NCI-H1048 (cell line): ENCODE data around the gene AGPAT4.
"Not testable (repeated sequence)": the region's sequence is repeated elsewhere in the genome, so short reads cannot be mapped to it uniquely, and the experiment has no call there.

Experiments
- DNase-seq: peaks from one replicate; lab custom pipeline; 2025; lab: John Stamatoyannopoulos, UW

The AGPAT4 gene

DNA sequence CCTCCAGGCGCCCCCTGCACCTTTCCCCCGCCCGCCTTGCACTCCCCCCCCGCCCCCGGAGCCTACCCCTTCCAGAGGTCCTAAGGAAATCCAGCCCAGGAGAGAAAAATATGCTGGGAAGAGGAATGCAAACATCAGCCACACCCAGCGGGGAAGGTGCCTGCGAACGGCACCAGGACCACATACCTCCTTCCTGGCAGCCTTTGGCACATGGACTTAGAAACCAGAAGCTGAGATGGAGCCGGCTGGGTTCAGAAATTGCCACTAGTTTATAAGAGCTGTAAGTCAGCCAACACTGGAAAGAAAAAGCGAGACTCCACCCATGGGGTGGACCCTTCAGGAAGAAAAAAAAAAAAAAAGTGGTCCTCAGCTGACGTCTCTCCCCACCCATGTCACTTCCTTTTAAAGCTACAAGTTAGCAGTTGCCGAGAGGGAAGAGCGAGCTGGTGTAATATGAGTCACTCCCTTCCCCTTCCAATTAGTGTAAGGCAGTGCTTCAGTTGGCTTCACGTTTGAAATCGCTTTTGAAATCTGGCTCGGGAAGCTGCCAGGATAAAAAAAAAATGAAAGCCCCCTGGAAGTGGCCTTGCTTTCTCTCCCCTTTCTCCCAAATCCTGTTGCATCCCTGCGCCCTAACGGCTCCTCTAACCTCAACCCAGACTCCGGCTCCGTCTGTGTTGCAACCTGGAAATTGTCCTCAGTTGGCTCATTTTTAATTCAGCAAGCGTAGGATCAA is at the start of gene AGPAT4:
Gene AGPAT4, minus strand, starts transcription at position 310 of the 736 bp plus-strand sequence. CDS start 41,848 bp downstream, outside the sequence.
- DNase-seq: peak; percentile 71

GRCh38 chr6:161319231-161319630 is 45.4 kb upstream of the AGPAT4 start:
- no peak for DNase-seq

- DNase-seq: peak; percentile 69
Measured at GRCh38 chr6:161318456-161318855, 44.6 kb upstream of the AGPAT4 start.

DNA sequence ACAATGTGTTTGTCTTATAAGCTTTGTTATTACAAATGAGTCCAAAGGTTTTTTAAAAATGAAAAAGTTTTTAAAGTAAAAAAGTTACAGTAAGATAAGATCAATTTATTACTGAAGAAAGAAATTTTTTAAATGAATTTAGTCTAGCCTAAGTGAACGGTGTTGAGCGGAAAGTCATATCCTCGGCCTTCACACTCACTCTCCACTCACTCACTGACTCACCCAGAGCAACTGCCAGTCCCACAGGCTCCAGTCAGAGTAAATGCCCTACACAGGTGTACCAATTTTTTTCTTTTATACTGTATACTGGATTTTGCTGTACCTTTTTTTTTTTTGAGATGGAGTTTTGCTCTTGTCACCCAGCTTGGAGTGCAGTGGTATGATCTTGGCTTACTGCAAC is 42.7 kb upstream of the AGPAT4 start:
- DNase-seq: no peak

GRCh38 chr6:161315246-161315917 is 41.5 kb upstream of the AGPAT4 start:
- not testable (repeated sequence) for DNase-seq

GRCh38 chr6:161314541-161315245 is 40.8 kb upstream of the AGPAT4 start:
- DNase-seq: not testable (repeated sequence)

GRCh38 chr6:161313940-161314509 is 40.2 kb upstream of the AGPAT4 start:
- no peak for DNase-seq

DNA sequence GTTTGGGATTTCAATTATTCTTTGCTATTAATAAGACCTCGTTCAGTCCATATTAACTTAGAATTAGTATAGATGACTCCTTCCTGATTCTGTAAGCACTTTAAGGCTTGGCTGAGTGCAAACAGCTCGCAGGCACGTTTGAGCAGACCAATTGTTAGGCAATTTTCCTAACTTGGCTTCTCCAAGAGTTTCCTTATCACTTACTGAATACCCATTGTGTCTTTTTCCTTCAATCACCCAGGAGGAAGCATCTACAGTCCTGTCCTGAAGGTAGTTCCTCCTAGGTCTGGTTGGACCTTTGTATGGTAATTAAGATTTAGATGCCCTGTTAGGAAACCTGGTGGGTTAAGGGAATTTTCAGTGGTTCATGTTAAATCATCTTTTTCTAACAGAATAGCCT is 39.6 kb upstream of the AGPAT4 start:
- not testable (repeated sequence) for DNase-seq

GRCh38 chr6:161309774-161310173 is 35.9 kb upstream of the AGPAT4 start:
- DNase-seq: not testable (repeated sequence)

DNA sequence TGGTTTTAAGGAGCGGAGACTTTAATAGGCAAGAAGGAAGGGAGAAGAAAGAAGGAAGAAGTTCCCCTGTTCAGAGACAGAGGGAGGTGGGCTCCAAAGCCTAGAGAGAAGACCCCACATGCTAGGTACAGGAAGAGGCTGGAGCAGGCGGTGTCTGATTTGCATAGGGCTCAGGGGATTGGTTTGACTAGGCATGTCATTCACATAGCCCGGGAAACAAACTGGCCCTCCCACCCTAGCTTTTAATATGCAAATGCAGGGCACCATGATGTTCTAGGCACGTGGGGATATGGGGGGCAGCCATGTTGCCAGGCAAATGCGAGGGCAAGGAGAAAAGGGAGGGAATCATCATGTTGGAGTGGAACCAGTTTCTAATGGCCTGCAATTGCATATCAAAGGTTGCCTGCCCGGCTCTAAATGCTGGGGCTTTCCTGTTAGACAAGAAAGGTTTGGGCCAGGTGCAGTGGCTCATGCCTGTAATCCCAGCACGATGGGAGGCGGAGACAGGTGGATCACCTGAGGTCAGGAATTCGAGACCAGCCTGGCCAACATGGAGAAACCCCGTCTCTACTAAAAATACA is 34.3 kb upstream of the AGPAT4 start:
- no peak for DNase-seq

GRCh38 chr6:161305860-161306259 is 32.0 kb upstream of the AGPAT4 start:
- DNase-seq: no peak

GRCh38 chr6:161303628-161304340 is 29.9 kb upstream of the AGPAT4 start:
- no peak for DNase-seq

GRCh38 chr6:161302949-161303348 is 29.1 kb upstream of the AGPAT4 start:
- no peak for DNase-seq

DNA sequence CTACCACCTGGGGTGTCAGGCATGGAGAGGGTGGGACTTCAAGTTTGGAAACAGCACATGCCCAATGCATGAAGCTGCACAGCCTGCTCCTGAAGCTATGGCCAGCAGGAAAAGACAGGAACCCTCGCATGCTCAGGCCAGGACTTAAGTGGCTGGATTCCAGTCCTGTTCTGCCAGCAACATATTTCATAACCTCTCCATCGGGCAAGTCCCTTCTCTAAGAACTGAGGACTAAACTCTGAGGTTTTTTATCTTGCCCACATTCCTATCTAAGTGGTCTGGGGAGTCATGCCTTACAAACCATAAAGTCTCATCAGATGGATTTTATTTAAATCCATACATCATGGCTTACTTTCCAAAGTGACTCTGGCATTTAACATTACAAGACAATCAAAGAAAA is 27.5 kb upstream of the AGPAT4 start:
- DNase-seq: no peak

GRCh38 chr6:161300823-161301222 is 27.0 kb upstream of the AGPAT4 start:
- DNase-seq: no peak

DNA sequence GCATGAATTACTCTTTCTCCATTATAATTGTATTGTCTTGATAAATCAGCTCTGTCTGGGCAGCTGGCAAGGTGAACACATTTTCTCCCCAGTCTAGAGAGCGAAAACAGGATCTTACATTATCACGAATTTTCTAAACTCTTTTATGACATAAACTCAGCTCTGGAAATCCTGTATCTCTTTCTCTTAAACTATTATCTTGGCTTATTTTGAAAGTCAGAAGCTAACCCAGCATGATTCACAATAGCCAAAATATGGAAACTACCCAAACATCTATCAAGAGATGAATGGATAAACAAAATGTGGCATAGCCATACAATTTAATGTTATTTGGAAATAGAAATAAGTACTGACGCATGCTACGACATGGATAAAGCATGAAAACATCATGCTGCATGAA is 25.9 kb upstream of the AGPAT4 start:
- no peak for DNase-seq

DNA sequence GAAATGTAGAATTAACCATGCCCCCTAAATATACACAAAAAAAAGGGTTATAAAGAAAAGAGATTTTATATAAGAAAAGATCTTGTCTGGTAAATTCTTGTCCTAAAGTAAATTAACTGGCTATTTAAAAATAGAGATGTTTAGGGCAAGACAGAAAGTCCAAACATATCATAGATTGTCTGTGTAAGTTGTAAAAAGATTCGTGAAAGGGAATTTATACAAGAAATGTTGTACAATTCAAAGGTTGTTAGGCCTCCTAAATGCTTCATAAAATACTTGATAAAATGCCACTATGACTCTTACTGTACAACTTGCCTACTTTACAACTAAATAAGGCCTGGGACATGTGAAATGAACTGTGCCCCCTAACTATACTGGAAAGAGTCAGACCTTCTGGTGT is 21.9 kb upstream of the AGPAT4 start:
- DNase-seq: no peak

GRCh38 chr6:161292650-161293281 is 18.9 kb upstream of the AGPAT4 start:
- DNase-seq: no peak

GRCh38 chr6:161292145-161292544 is 18.3 kb upstream of the AGPAT4 start:
- peak; percentile 13 for DNase-seq

DNA sequence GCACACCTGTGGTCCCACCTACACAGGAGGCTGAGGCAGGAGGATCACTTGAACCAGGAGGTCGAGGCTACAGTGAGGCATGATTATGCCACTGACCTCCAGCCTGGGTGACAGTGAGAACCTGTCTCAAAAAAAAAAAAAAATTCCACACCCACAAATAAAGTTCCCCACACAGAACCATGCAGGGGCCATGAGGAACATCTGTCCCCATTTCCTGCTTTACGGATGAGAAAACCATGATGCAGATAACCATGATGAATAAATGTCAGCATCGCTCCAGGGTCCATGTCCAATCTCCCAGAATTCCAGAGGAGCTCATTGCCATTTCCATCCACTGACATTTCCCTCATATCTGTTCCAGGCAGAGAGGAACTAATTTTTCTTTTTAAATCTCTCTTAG is 16.9 kb upstream of the AGPAT4 start:
- no peak for DNase-seq

- no peak for DNase-seq
Measured at GRCh38 chr6:161284653-161285052, 10.8 kb upstream of the AGPAT4 start.
